Measurements from ENCODE around the gene CEBPG.

CEBPG gene

GRCh38 chr19:33429891-33430673 lies 56.6 kb downstream of the CEBPG start:
- H3K9me3 ChIP-seq (ENCODE audit: low read depth, low read length) = no peaks in the 10 kb centered on the region
- no peak overlapping the region for H3K27ac ChIP-seq
- no peaks in the 10 kb centered on the region for H3K36me3 ChIP-seq (ENCODE audit: insufficient read depth, low read length)
- H3K4me3 ChIP-seq = no peak overlapping the region
- H3K9ac ChIP-seq (ENCODE audit: insufficient read length) = no peak overlapping the region
- TF ChIP-seq POLR2AphosphoS5 (IDR thresholded peaks at IDR 0.05; ENCODE audit: borderline replicate concordance, low read depth, low read length) (no peak), FOXP2 (optimal IDR thresholded peaks at IDR 0.05; ENCODE audit: control extremely low read depth, extremely low read length, insufficient read depth) (no peak), EZH2 (IDR thresholded peaks at IDR 0.05) (no peak)
- DNase-seq (ENCODE audit: low read depth, low spot score) = no peak

GRCh38 chr19:33430674-33431277 lies 57.3 kb downstream of the CEBPG start:
- no peaks in the 10 kb centered on the region for H3K36me3 ChIP-seq (ENCODE audit: insufficient read depth, low read length)
- no peaks in the 10 kb centered on the region for H3K9me3 ChIP-seq (ENCODE audit: low read depth, low read length)
- H3K9ac ChIP-seq (ENCODE audit: insufficient read length) = no peak overlapping the region
- no peak overlapping the region for H3K27ac ChIP-seq
- H3K4me3 ChIP-seq = no peak overlapping the region
- no peak for DNase-seq (ENCODE audit: low read depth, low spot score)
- TF ChIP-seq EZH2 (IDR thresholded peaks at IDR 0.05) (no peak), POLR2AphosphoS5 (IDR thresholded peaks at IDR 0.05; ENCODE audit: borderline replicate concordance, low read depth, low read length) (no peak), FOXP2 (optimal IDR thresholded peaks at IDR 0.05; ENCODE audit: control extremely low read depth, extremely low read length, insufficient read depth) (no peak)

- no peaks in the 10 kb centered on the region for H3K36me3 ChIP-seq (ENCODE audit: insufficient read depth, low read length)
- TF ChIP-seq EZH2 (IDR thresholded peaks at IDR 0.05) = no peak
- DNase-seq (ENCODE audit: low read depth, low spot score) = no peak
- no peaks in the 10 kb centered on the region for H3K9me3 ChIP-seq (ENCODE audit: low read depth, low read length)
- H3K27ac ChIP-seq = no peak overlapping the region
- no peak overlapping the region for H3K9ac ChIP-seq (ENCODE audit: insufficient read length)
- H3K4me3 ChIP-seq = no peak overlapping the region
Observed at GRCh38 chr19:33432015-33432414, 58.5 kb downstream of the CEBPG start.
